SK-N-MC (cell line): ENCODE results near the gene ZNF341.

ENCODE experiments used
- EZH2 ChIP-seq: fragments of 200-600 bp; sonication (generic); IDR thresholded peaks from one replicate; pipeline ENCODE4 v1.6.1; 2017; ENCODE audit warnings: antibody characterized with exemption
- POLR2AphosphoS5 ChIP-seq: IDR thresholded peaks from 2 replicates; pipeline ENCODE4 v1.6.1; 2012; ENCODE audit warnings: mild to moderate bottlenecking, low read depth, low read length, borderline replicate concordance

DNA sequence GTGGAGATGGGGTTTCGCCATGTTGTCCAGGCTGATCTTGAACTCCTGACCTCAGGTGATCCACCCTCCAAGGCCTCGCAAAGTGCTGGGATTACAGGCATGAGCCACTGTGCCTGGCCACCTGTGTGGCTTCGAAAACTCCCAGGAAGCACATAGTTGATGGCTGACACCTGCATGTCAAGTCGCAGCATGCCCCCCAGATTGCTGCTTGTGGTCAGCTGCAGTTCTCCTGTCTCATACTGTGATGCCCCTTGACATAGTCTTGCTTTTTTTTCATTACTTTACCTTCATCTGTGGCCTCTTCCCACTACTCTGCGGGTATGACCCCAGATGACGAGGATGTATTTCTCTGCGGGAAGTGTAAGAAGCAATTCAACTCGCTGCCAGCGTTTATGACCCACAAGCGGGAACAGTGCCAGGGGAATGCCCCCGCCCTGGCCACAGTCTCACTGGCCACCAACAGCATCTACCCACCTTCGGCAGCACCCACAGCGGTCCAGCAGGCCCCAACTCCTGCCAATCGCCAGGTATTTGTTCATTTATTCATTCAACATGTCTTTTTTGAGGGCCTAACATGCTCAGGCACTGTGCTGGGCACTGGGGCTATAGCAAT is 13.1 kb downstream of the ZNF341 start:
- TF ChIP-seq POLR2AphosphoS5: no peak
- TF ChIP-seq EZH2: no peak
